Stomach smooth muscle (tissue), 2 donors: ENCODE data around the gene LACTBL1.

Experiments
- H3K27ac ChIP-seq: one replicate; pipeline ENCODE4 v1.7.0; 2013; ENCODE audit warnings: mild to moderate bottlenecking, low read length, inconsistent platforms
- H3K27me3 ChIP-seq, 2 donors: one replicate each; pipeline ENCODE4 v1.7.0; 2013; ENCODE audit warnings: low read length in 2 of 2; ENCODE audit not compliant: insufficient read depth in 2 of 2, control insufficient read depth in 1 of 2
- H3K36me3 ChIP-seq, 2 donors: one replicate each; pipeline ENCODE4 v1.7.0; 2013; ENCODE audit warnings: low read length in 2 of 2; ENCODE audit not compliant: control insufficient read depth in 2 of 2, insufficient read depth in 2 of 2
- H3K4me1 ChIP-seq: one replicate; pipeline ENCODE4 v1.7.0; 2013; ENCODE audit warnings: low read length; ENCODE audit not compliant: control insufficient read depth, insufficient read depth
- H3K4me3 ChIP-seq, 2 donors: one replicate each; pipeline ENCODE4 v1.7.0; 2013; ENCODE audit warnings: low read length in 2 of 2
- H3K9ac ChIP-seq, 2 donors: one replicate each; pipeline ENCODE4 v1.7.0; 2013; ENCODE audit warnings: low read length in 2 of 2, mild to moderate bottlenecking in 1 of 2
- H3K9me3 ChIP-seq, 2 donors: one replicate each; pipeline ENCODE4 v1.7.0; 2013; ENCODE audit warnings: low read length in 2 of 2; ENCODE audit not compliant: control insufficient read depth in 2 of 2
- donor health status: healthy.
- donor health status: Pancreatic carcinoma.

LACTBL1 gene

DNA sequence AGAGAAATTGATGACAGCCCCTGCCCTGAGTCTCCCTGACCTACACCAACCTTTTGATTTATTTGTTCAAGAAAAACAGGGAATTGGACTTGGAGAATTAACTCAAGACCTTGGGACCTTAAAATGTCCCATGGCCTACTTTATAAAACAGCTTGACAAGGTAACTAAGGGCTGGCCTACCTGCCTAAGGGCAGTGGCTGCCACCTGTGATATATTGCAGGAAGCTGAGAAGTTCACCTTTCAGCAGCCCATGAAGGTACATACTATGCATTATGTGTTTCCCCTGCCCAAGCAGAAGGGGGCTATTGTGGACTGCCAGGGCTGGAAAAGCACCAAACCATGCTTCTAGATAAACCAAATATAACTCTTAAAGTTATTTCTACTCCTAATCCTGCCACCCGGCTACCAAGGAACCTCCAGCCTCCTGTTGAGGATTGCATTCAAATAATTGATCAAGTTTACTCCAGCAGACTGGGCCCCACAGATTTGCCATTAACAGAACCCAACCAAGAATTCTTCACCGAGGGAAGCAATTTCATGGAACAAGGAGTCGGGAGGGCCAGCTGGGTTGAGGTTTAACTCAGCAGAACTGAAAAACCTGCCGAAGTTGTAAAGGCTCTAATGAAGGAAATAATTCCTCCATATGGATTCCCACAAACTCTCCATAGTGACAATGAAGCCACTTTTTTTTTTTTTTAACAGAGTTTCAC lies 28.2 kb downstream of the LACTBL1 start:
- no peak overlapping the region for H3K4me3 ChIP-seq
- no peaks in the 10 kb centered on the region for H3K9me3 ChIP-seq
- H3K36me3 ChIP-seq = no peaks in the 10 kb centered on the region
- no peak overlapping the region for H3K9ac ChIP-seq
- no peak overlapping the region for H3K27ac ChIP-seq
- H3K27me3 ChIP-seq = peaks cover 0 to 7% of the 10 kb centered on the region in 2 donors
- no peaks in the 10 kb centered on the region for H3K4me1 ChIP-seq

DNA sequence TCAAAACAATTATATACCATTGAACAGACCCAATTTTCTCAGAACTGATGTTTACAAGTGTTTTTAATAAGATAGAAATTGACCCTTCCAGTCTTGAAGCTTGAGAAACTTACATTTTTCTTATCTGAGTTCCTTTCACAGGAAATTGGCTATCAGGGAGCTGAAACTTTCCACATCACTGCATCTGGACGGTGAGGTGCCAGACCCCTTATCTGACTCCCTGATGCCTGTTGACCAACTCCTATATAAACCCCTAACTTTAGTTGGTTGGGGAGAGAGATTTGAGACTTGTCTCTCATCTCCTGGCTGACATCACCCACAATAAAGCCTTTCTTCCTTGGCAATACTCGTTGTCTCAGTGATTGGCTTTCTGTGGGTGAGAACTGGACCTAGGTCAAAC lies 31.4 kb downstream of the LACTBL1 start:
- Histone ChIP-seq H3K27ac (no peak overlapping the region), H3K27me3 (no peaks in the 10 kb centered on the region), H3K9me3 (no peaks in the 10 kb centered on the region), H3K4me3 (no peak overlapping the region), H3K4me1 (no peaks in the 10 kb centered on the region), H3K9ac (no peak overlapping the region), H3K36me3 (no peaks in the 10 kb centered on the region)

DNA sequence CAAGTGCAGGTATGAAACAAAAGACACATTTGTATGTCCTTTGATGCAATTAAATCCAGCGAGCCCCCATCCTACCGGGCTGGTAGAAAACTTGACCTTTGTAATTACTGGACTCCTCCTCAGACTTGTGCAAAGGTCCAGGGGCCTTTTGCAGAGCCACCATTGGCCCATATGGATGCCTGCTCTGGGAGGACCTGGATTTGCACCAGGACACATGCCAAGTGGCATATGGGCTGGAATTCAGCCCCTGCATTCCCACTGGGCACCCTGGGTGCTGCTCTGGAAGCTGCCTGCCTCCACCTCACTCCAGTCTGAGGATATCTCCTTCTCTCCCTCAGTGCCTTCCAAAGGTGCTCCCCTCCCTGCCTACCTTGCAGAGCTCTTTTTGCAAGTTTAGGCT lies 36.0 kb downstream of the LACTBL1 start:
- Histone ChIP-seq H3K36me3 (no peaks in the 10 kb centered on the region), H3K27me3 (peaks cover 0 to 2% of the 10 kb centered on the region in 2 donors), H3K9ac (no peak overlapping the region), H3K27ac (no peak overlapping the region), H3K4me3 (no peak overlapping the region), H3K9me3 (peaks cover 0 to 6% of the 10 kb centered on the region in 2 donors), H3K4me1 (no peaks in the 10 kb centered on the region)

DNA sequence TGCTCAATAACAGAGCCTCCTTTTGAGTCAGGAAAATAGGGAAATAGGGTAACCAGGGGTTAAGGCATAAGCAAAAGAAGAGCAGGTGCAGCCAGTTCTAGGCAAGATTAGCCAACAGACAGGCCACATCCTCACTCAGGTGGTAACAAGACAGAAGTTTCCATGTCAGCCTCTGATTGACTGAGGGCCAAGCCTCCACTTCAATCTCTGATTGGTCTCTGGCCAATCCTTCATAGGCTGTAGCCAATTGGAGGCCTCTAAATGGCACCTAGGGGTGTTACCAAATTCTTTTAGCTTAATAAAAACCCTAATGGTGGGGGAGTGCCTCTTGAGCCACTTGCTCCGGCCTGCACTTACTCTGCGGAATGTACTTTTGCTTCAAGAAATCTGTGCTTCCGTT lies 37.2 kb downstream of the LACTBL1 start:
- no peak overlapping the region for H3K9ac ChIP-seq
- H3K36me3 ChIP-seq = no peaks in the 10 kb centered on the region
- H3K4me3 ChIP-seq = no peak overlapping the region
- peaks cover 0 to 2% of the 10 kb centered on the region in 2 donors for H3K27me3 ChIP-seq
- no peak overlapping the region for H3K27ac ChIP-seq
- no peaks in the 10 kb centered on the region for H3K4me1 ChIP-seq
- H3K9me3 ChIP-seq = peaks cover 0 to 6% of the 10 kb centered on the region in 2 donors

DNA sequence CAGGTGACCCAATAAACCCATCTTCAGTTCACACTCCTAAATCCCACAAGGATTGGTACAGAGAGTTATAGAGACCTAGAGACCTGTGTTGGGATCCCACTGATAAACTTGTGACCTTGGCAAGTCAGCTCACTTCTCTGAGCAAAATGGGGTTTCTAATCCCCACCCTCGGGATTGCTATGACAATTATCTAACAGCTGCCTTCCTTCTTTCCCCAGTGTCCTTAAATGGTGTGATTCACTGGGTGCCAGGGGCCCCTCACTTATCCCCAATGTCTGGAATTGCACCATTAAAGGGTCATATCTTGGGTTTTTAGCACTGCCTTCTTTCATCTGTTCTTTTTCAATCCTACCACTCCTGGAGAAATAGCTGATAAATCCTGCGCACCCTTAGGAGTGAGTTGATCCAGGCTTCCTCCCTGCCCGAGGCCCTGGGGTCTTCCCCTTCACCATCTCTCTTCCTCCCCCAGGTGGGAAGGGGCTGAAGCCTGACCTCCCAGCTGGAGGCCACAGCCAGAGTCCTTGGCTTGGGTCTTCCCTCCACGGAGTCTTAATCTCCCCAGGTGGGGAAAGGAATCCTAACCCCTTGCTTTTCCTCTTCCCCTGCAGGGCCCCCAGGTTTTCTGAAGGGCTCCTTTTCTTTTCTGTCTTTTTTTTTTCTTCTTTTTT lies 39.7 kb downstream of the LACTBL1 start:
- H3K27ac ChIP-seq = no peak overlapping the region
- H3K4me3 ChIP-seq = no peak overlapping the region
- no peaks in the 10 kb centered on the region for H3K36me3 ChIP-seq
- no peak overlapping the region for H3K9ac ChIP-seq
- peaks cover 0 to 2% of the 10 kb centered on the region in 2 donors for H3K27me3 ChIP-seq
- H3K9me3 ChIP-seq = peaks cover 0 to 6% of the 10 kb centered on the region in 2 donors
- H3K4me1 ChIP-seq = no peaks in the 10 kb centered on the region

DNA sequence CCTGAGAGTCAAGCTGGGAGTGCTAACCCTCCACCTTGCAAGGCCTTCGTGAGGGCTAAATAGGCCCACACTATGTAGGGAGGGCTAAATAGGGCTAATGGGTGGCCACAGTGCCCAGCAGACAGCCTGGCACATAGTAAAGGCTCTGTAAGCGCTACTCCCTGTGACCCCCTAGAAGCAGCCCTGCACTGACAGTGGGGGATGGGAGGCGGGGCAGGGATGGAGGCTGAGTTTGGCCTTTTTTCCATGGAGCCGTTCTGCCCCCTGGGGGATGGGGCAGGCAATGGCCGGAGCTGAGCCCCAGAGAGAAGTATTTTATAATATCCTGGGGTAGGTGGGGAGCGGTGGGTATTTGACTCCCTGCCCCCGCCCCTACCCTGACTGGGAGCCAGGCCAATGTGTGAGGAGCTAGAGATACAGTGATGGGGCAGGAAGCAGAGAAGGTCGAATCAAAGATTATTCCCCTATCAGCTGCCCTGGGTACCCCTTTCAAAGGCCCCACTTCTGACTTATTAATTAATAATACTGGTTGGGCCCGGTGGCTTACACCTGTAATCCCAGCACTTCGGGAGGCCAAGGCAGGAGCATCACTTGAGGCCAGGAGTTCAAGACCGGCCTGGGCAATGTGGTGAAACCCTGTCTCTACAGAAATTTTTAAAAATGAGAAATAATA lies 42.3 kb downstream of the LACTBL1 start:
- no peaks in the 10 kb centered on the region for H3K4me1 ChIP-seq
- H3K36me3 ChIP-seq = no peaks in the 10 kb centered on the region
- peaks cover 0 to 2% of the 10 kb centered on the region in 2 donors for H3K27me3 ChIP-seq

DNA sequence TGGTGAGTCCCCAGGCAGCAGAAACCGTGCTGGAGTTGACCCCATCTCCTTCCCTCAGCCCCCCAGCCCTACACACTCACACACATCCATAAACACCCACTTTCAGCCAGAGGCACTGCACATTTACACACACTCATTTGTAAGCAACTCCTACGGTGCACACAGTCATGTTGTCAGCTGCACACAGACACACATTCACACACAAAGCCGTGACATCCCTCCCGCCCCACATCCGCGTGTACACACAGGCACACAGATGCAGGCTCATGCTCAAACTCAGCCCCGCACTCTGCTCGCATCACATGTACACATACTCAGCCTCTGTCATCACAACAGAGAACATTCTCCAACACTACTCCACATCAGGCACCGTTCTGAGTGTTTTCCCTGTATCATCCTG lies 47.6 kb downstream of the LACTBL1 start:
- Histone ChIP-seq H3K9ac (no peak overlapping the region), H3K4me1 (no peaks in the 10 kb centered on the region), H3K4me3 (no peak overlapping the region), H3K27ac (no peak overlapping the region), H3K36me3 (no peaks in the 10 kb centered on the region), H3K27me3 (peaks cover 4% of the 10 kb centered on the region in 2 donors), H3K9me3 (peaks cover 0 to 5% of the 10 kb centered on the region in 2 donors)

More for the DNA sequence above, 42.3 kb downstream of the LACTBL1 start:
- H3K9ac ChIP-seq = no peak overlapping the region
- H3K9me3 ChIP-seq = peaks cover 0 to 6% of the 10 kb centered on the region in 2 donors
- no peak overlapping the region for H3K4me3 ChIP-seq
- H3K27ac ChIP-seq = no peak overlapping the region

DNA sequence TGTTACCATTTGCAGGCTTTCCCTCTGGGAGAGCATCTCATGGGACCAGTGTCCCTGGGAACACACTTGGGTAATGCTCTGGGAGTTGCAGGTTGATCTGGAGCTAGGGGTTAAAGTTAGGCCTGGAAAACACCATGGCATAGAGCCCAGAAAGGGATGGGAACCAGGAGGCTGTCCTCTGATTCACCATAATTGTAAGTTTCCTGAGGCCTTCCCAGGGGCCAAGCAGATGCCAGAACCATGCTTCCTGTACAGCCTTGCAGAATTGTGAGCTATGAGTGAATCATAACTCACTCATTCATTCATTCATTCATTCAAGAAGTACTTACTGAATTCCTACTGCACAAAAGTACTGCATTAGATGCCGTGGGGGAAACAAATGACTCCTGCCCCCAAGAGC lies 50.0 kb downstream of the LACTBL1 start:
- H3K27ac ChIP-seq = no peak overlapping the region
- H3K9ac ChIP-seq = no peak overlapping the region
- H3K9me3 ChIP-seq = peaks cover 0 to 5% of the 10 kb centered on the region in 2 donors
- H3K4me1 ChIP-seq = no peaks in the 10 kb centered on the region
- H3K27me3 ChIP-seq = peaks cover 4 to 7% of the 10 kb centered on the region in 2 donors
- no peak overlapping the region for H3K4me3 ChIP-seq
- no peaks in the 10 kb centered on the region for H3K36me3 ChIP-seq

DNA sequence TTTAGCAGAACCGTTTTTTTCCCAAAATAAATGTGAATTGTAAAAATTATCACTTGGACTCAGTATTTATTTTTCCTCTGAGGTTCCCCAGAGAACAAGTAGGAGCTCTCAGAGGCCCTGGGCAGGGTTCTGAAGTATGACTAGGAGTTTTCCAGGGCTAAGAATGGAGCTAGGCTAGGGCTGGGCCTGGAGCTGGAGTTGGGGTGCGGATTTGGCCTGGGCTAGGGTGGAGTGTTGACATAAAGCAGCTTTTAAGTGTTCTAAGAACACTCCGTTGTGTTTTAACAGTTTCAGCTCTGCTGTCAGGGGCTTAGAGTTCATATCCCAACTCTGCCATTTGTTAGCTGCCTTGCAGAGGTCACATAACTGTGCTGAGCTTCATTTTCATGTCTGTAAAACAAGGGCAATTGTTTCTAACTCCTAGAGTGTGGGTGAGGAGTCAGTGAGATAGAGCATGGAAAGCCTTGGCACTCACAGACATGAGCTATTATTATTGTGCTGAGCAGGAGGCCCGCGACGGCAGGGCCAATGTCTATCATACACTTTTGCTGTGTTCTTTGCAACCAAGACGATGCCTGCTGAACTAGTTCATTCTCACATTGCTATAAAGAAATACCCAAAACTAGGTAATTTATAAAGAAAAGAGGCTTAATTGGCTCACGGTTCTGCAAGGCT lies 51.1 kb downstream of the LACTBL1 start:
- Histone ChIP-seq H3K9ac (no peak overlapping the region), H3K36me3 (no peaks in the 10 kb centered on the region), H3K4me1 (no peaks in the 10 kb centered on the region), H3K27me3 (peaks cover 4 to 7% of the 10 kb centered on the region in 2 donors), H3K27ac (no peak overlapping the region), H3K9me3 (peaks cover 0 to 5% of the 10 kb centered on the region in 2 donors), H3K4me3 (no peak overlapping the region)

DNA sequence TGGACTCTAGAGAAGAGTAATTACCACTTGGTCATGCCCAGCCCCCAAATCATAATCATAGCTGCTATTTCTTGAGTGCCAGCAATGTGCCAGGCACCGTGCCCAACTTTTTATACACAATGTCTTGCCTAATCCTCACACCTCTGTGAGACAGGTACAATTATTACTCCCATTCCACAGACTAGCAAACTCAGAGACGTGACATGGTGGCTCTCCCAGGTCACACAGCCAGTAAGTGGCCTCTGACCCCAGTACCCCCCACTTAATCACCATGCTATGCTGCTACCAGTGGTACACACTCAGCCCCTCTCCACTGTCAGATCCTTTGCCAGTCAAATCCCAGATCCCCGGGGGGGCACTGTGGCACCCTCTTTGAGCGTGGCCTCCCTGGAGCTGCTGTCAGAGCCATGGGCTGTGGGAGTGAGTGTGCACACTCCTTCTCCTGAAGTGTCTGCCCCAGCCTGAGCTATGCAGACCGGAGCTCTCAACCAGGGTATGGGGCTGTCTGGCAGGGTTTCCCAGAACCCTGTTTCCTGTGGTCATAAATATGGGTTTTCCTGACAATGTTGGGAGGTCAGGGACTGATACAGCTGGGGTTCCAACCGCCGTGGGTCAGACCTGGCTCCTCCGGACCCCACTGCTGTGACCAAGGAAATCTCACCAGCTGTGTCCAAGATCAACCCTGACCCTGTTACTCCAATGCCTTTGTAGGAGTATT lies 51.8 kb downstream of the LACTBL1 start:
- H3K4me1 ChIP-seq = no peaks in the 10 kb centered on the region
- H3K4me3 ChIP-seq = no peak overlapping the region
- H3K27ac ChIP-seq = no peak overlapping the region
- H3K36me3 ChIP-seq = no peaks in the 10 kb centered on the region
- no peak overlapping the region for H3K9ac ChIP-seq
- H3K9me3 ChIP-seq = peaks cover 0 to 5% of the 10 kb centered on the region in 2 donors
- H3K27me3 ChIP-seq = peaks cover 4 to 7% of the 10 kb centered on the region in 2 donors
